GM19324 (cell line): ENCODE results near the gene ARFIP2.
A peak's percentile ranks its signal among the peaks of the same experiment; 100 is the strongest.

Experiments used
- ATAC-seq: cut with Tn5 transposase; IDR thresholded peaks from one replicate; pipeline ENCODE4 v1.9.1; 2021; ENCODE audit warnings: mild to moderate bottlenecking, moderate library complexity; ENCODE audit not compliant: unreplicated experiment, low FRiP score

Gene ARFIP2

DNA sequence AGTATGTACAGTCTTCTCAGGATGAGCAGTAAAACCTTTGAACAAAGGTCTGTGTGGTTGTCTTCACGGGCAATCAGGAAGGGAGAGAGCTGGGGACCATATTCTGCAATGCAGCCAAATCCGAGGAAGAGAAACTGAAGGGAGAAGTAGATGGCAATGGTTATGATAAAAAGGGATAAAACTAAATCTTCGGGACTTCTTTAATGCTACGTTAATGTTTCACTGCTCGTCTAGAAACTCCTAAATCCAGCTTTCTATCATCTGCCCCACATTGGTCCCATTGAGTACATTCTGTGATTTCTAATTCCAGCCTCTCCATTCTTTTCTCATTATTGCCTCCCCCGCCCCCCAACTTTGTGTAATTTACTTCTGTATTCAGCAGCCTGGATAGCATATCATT lies 1.9 kb upstream of the ARFIP2 start:
- no peak for ATAC-seq

DNA sequence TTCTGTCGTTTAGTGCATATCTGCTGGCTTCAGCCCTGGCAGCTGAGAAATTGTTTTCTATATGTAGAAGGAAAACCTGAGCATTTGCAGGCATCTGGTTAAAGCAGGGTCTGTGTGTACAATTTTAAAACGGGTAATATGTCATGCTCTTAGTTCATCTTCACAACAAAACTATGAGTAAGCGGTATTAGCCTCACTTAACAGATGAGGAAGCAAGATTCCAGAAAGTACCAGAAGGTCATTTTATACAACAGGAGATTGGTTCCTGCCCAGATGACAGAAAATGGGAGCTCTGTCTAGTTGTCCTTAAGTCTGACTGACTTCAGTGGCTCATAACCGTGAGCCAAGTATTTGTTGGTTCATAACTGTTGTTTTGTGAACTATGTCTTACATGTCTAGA lies 1.3 kb upstream of the ARFIP2 start:
- ATAC-seq, result no peak

DNA sequence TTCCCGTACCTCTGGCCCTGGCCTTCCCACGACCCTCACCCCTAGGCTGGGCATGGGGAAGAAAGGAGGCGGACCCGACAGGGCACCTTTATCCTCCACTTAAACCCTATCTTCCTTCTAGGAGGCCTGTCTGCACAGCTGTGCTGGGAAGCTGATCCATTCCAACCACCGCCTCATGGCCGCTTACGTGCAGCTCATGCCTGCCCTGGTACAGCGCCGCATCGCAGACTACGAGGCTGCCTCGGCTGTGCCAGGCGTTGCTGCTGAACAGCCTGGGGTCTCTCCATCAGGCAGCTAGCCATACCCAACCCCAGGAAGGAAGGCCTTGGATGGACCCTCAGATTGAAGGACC lies 769 bp upstream of the ARFIP2 start:
- ATAC-seq, result no peak

DNA sequence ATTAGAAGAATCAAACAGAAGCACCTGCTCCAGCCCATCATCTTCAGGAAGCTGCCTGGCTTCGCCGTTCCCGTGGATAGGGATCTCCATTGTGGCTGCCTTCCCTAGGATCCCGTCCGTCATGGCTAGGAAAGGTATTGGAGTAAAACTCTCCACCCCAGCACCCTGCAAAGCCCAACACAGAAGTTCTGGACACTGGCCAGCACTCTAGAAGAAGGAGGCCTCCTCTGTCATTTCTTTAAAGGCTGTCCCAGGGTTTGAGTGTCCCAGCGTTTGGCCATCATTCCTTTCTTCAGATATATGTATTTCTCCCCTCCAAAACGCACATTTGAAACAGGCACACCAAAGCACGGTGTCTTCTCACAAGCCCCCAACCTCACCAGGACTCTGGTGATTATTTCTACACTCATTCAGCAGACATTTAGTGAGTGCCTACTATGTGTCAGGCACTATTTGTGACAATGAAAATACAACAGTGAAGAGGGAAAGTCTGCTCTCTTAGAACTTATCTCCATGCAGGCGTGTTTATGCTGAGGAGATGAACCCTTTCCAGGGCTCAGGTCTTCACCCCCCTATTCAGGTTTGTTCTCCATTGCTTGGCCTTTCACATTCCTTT lies 724 bp downstream of the ARFIP2 start:
- ATAC-seq, result no peak

DNA sequence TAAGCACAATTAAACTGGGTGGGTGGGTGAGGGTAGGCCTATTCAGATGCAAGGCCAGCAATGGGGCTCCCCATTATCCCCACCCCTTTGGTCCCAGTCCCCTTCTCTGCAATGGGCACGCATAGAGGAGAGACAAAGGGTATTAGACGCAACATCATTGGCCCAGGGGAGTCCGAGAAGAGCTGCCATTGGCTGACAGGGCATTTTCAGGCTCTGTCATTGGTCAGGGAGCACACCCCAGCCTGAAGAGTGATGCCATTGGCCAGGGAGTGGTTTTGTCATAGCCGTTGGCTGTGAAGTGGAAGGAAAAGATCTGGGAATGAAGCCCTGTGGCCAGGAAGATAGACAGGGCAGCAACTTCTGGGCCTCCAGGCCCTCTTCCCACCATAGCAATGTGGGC lies 4.6 kb downstream of the ARFIP2 start:
- no peak for ATAC-seq

DNA sequence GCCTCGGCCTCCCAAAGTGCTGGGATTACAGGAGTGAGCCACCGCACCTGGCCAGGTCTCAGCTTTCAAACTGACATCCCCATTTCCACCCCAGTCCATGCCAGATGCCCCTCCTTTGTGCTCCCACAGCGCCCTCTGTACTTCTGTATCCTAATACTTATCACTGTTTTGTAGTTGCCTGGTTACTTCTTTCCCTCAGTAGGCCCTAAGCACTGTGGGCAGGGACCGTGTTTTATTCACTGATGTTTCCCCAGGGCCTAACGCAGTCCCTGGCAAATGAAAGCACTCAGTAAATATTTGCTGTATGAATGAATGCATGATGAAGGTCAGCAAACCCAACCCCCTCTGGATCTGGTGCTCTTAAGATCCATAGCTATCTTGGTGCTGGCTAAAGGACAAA lies 5.2 kb downstream of the ARFIP2 start:
- no peak for ATAC-seq

DNA sequence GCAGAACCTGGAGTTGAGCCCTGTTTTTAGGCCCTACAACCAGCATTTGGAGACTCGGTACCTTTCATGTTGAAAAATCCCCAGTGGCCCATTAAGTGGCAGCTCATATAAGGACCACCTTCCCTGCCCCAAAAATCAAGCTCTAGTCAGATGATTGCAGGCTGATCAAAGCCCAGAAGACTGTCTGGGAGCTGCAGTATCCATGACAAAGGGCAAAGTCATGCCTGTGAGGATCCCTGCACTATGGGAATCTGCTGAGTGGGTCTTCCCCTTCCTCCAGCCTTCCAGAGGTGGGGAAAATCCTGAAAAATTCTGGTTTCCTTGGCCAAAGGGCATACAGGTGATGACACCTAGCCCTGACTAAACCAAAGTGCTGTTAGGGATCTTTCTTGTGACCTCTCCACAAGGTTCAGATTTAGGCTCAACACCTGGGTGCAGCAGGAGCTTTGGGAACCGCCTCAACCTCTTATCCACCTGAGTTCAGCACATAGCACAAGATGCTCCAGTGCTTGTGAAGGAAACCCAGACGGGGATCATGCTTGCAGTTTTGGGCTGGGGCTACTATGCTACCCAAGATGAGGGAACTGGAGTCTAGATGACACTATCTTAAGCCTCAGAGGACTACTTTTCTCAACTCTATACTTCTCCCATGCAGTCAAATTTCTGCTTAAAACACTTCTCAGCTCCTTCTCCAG lies 6.2 kb downstream of the ARFIP2 start:
- no peak for ATAC-seq

DNA sequence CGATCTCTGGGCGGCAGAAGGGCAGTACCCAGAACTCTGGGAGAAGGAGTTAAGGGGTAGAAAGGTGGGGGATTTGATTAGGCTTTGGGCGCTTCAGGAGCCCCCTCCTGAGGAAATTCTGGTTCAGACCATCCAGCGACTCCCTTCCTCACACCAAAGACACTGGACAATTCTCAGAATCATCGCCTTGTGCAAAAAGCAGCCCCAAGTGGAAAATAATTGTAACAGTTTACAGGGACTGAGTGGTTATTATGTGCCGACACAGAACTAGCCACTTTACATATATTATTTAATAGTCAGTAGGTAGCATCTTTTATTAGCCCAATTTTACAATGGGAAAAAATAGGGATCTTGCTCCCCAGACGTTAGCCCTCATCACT lies 6.7 kb downstream of the ARFIP2 start:
- ATAC-seq, result no peak

DNA sequence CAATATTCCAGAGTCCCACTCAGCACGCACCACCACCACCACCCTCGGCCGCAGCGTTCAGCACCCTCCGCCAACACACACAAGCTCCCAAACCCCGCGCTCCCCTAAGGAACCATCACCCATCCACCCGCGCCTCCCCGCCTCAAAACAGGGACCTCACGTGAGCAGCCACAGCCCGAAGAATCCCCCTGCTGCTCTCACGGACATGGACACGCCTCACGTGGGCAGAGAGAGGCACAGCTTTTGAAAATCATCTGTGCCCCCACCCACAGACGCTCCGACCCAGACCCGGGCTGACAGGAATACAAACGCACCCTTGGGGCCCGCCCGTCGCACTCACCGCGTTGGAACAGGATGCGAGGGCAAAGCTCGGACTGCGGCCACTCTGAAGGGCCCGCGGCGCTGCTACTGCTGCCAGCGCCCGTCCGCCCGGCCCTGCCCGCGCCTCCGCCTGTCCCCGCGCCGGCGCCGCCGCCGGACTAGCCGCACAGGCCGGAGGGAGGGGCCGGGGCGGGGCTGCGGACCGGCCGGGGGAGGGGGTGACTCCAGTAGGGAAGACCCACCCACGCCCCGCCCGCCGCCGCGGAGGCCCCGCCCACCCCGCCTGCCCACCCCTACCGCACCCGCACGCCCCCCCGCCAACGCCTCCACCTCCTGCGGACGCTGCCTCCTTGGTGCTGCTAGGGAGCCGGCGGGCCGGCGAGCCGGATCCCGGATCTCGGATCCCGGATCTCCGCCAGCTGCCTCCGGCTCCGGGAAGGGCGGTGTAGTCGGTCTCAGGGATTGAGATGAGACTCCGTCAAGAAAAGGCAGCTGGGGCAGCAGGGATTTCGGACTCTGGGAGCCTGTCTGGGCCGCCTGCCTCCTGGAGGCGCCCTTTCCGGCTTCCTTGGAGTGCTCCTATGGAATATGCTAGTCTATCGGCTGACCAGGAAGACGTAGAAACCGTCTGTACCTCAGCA lies 7.4 kb downstream of the ARFIP2 start, which contains the start of gene TRIM3:
TRIM3 (minus strand) TSS at position 491 of the 962 bp plus-strand sequence. CDS start 8,246 bp downstream, outside the sequence.
- ATAC-seq, result peak; percentile 89

DNA sequence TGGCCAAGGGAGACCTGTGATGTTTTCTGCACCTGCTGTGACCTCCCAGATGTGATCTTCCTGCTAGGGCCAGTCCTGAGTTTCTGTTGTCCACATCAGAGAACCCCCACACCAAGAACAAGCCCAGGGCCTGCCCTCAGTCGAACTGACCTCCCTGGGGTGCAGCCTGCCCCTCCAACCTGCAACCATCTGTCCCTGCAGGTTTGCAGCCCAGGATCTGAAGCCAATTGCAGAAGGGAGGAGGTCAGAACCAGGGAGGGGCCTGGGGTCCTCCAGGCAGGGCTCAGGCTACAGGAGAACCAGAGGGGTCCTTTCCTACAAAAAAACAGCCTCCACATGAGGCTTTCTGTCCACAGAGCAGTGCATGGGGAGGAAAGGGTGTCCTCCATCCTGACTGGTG lies 8.2 kb downstream of the ARFIP2 start:
- no peak for ATAC-seq

DNA sequence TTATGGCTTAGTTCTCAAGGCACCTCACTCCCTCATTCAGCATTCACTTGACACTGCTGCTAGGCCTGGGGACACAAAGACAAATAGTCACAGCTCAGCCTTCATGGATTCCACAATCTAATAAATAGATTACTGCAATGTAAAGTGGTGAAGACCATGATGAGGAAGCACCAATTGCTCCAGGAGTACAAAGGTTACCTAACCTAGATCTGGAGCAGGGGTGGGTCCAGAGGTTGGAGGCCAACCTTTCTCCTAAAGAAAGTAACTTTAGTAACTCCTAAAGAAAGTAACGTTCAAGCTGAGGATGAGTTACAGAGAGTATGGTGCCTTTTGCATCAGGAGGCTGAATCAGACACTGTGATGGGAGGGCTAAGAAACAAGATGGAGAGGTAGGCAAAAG lies 11.5 kb downstream of the ARFIP2 start:
- no peak for ATAC-seq

DNA sequence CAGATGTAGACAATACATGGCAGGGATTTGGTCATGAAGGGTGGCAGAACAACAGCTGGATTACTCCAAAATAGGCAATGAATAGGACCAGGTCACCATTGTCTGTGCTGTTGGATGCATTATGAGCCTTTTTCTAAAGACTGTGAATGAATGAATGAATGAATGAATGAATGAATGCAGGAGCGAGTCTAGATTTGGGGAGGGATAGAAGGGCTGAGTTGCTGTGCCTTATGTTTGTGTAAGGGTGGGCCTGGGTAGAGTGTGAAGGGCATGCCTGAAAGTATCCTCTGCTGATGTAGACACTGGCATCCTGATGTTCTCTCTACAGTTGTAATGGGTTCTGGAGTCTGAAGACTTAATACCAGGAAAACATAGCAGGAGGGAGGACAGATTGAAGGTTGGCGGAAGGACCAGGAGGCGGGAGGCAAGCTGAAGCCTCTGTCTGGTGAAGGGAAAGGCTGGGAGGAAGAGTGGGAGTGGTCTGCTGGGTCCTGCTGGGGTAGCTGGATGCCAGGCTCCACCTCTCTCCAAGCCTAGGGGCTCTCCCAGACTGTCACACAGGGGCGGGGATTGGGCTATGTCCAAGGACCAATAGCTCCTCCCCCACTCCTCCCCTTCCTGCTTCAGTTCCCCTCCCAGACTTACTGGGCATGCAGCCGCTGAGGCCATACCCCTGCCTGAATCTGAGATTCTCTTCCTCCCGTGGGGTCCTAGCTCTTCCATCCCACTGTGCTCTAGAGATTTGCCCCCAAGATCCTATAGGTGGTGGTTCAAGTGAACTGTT lies 12.2 kb downstream of the ARFIP2 start:
- no peak for ATAC-seq

DNA sequence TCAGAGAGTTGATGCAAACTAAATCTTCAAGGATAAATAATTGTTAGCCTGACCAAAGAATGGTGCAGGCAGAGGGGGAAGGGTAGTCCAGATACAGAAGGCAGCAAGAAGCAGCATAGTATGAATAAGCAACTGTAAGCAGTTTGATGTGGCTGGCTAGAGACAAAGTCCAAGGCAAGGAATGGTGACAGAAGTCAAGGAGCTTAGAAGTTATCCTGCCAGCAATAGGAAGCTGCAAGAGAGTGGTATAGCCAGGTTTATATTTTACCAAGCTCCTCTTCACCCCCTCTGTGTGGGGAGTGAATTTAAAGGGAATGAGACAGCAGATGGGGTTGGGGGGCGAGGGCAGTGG lies 22.1 kb downstream of the ARFIP2 start:
- no peak for ATAC-seq

DNA sequence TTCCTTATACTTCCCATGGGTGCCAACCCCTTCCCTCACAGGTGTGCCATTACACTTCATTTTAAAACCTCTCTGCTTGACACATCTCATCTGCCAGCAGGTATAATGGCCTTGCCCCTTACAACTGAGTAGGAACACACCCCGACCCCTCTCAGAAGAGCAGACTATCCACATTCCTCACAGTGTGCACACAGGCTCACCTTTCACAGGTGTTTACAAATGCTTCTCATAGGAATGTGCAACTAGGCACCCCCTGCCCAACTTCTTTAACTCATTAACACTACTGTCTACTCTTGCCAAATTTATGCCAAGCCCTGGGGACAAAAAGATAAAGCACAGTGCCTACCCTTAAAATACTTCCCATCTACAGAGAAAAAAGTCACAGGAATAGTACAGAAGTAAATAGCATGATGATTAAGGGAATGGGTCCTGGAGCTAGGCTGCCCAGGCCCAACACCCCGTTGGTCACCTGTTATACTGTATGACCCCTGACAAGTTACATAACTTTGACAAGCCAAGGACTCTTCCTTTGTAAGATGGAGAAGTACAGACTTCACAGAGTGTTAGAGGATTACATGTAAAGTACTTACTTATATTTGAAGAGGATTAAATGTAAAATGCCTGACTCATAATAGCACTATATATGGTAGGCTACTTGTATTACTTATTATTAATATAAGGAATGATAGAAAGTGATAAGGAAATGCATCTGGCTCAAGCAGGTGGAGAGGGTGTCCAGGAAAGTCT lies 22.6 kb downstream of the ARFIP2 start:
- no peak for ATAC-seq

DNA sequence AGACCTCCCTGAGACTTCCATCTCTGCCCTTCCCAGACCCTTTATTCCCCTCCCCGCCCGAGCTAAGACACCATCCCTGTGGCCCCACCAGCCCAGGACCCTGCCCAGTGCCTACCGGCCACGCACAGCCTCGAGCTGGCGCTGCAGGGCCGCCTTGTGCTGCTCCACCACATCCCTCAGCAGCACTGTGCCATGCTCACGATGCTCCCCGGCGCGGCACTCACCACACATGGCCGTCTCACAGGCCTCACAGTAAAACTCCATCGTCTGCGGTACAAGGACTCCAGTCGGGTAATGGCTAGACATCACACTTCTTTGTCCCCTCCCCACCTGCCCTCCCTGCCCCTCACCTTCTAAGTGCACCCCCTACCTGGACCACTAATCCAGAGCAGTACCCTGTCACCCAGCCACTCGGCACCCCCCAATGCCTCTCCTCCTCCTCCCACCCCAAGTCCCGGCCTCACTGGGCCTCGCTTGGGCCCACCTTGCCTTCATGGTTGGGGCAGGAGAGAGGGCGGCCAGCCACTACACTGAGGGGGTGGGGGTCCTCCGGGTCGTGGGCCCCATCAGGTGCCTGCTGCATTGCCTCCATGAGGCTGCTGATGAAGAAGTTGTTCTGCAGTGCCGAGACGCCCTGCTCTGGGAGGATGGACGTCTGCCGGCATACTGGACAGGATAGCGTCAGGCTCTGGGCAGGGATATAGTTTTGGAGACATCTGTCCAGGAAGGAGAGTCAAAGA lies 23.4 kb downstream of the ARFIP2 start:
- no peak for ATAC-seq

DNA sequence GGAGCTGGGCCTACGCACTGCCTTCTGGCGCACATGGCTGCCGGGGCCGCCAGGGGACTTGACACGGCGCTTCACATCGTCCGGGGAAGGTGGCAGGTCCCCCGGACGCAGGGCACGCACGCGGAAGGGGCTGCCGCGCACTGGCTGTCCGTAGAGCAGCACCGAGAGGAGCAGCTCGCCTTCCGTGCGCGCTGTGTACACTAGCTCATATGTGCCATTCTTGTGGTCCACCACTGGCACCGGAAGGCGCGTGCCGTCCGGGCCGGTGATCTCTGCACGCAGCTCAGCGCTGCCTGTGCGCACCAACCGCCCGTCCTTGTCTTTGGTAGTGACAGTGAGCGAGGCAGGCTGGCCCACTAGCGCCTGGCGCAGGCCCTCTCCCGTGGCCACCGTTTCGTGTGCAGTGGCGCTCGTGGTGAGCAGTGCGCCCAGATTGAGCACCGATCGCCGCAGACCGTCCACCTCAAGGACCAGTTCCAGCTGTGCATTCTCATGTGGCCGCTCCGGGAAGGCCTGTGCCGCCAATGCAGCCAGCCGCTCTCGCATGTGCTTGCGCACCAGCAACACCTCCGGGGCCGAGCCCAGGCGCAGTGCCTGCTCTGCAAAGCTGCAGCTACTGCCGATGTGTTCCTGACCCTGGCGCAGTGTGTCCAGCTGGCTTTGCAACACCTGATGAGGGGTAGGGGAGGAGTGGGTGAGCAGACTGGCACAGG lies 24.6 kb downstream of the ARFIP2 start:
- ATAC-seq, result no peak

DNA sequence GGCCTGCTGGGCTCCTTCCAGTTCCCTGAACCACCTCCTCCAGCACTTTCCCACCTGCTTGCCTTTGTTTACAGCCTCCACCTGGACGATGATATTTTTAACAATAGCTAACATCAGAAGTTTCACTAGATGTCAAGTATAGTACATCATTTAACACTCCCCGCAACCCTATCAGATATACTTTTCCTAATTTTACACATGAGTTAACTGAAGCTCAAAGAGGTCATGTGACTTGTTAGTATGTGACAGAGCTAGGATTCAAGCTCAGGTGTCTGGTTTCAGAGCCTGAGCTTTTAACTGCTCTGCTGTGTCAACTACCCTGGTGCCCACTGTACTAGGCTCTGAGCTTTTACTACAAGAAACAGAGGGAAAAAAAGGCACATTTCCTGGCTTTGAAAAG lies 26.1 kb downstream of the ARFIP2 start:
- ATAC-seq, result no peak

DNA sequence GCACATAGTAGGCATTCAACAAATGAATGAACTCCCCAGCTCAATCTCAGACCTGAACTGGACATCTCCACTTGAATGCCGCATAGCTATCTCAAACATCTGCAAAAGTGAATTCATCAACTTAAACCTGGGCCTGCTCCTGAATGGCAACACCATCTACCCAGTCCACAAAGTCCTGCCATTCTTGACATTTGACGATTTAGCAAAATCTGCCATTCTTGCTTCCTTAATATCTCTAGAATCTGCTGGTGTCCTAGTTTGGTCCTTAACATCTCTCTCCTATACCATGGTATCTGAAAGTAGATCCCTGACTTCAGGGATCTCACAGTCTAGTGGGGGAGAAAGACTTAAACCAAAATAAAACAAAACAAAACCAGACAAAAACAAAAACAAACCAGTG lies 28.0 kb downstream of the ARFIP2 start:
- ATAC-seq, result no peak

DNA sequence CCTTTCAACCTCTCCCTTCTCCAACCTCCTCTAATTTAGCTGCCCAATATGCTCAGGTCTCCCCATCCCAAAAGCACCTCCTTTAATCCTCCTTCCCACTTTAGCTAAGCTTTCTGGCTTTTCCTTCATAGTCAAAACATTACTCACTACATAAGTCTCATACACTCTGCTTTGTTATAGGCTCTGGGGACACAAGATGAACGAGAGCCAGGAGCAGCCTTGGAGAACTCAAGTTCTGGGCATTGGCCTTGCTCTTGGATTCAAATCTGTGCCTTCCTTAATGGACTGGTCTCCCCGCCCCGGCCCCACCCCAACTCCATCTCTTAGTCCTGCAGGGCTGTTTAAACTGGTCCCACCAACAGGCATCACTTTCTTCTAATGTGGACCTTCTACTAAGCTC lies 28.9 kb downstream of the ARFIP2 start:
- no peak for ATAC-seq
